ENCODE results near the gene ABCA6. TPM values are rescaled to one million over a fixed set of nuclear protein-coding genes. Genes with fewer than 3 reads are reported as not detected.

The ABCA6 gene
- total and polyA plus RNA-seq, 9 of the 15 experiments (the other 6 are each of a cell fraction or from before 2014, with no cell fraction given), result 0.06 to 0.73 (median 0.15) TPM

DNA sequence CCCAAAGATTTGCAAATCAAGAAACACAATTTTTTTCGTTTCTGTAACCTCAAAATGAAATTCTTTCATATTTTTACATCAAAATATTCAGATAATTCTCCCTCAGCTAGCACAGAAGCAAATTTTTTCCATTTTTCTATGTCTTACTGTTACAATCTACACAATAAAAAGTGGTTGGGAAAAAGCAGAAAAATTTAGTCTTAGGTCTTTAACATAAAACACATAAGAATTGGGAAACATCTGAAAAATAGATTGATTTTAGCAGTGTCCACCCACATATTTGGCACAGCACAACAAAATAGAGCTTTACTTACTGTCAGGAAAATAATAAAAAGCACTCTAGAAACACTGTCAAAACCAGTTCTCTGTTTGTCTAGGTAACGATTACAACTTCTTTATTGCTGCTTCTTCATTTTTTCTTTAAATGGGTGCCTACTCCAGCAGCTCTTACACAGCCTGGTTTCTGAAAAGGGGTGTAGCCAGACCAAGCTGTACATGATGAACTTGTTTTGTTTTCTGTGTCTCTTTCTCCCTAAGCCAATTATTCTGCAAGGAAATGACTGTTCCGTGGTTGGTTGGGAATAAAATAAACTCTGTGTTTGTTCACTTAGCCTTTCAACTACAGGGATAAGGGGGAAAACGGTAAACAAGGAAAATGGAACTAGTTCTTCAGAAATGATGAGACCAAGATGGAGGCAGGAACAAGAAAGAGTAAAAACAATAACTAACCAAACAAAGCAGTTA, at the start of gene ABCA6 (continued):
- TF ChIP-seq, protein P1, sequence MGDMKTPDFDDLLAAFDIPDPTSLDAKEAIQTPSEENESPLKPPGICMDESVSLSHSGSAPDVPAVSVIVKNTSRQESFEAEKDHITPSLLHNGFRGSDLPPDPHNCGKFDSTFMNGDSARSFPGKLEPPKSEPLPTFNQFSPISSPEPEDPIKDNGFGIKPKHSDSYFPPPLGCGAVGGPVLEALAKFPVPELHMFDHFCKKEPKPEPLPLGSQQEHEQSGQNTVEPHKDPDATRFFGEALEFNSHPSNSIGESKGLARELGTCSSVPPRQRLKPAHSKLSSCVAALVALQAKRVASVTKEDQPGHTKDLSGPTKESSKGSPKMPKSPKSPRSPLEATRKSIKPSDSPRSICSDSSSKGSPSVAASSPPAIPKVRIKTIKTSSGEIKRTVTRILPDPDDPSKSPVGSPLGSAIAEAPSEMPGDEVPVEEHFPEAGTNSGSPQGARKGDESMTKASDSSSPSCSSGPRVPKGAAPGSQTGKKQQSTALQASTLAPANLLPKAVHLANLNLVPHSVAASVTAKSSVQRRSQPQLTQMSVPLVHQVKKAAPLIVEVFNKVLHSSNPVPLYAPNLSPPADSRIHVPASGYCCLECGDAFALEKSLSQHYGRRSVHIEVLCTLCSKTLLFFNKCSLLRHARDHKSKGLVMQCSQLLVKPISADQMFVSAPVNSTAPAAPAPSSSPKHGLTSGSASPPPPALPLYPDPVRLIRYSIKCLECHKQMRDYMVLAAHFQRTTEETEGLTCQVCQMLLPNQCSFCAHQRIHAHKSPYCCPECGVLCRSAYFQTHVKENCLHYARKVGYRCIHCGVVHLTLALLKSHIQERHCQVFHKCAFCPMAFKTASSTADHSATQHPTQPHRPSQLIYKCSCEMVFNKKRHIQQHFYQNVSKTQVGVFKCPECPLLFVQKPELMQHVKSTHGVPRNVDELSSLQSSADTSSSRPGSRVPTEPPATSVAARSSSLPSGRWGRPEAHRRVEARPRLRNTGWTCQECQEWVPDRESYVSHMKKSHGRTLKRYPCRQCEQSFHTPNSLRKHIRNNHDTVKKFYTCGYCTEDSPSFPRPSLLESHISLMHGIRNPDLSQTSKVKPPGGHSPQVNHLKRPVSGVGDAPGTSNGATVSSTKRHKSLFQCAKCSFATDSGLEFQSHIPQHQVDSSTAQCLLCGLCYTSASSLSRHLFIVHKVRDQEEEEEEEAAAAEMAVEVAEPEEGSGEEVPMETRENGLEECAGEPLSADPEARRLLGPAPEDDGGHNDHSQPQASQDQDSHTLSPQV (IDR thresholded peaks at IDR 0.05), result 0 out of 2 replicates have a peak, but pooled peaks have one; percentile 54
- TF ChIP-seq, protein P2, sequence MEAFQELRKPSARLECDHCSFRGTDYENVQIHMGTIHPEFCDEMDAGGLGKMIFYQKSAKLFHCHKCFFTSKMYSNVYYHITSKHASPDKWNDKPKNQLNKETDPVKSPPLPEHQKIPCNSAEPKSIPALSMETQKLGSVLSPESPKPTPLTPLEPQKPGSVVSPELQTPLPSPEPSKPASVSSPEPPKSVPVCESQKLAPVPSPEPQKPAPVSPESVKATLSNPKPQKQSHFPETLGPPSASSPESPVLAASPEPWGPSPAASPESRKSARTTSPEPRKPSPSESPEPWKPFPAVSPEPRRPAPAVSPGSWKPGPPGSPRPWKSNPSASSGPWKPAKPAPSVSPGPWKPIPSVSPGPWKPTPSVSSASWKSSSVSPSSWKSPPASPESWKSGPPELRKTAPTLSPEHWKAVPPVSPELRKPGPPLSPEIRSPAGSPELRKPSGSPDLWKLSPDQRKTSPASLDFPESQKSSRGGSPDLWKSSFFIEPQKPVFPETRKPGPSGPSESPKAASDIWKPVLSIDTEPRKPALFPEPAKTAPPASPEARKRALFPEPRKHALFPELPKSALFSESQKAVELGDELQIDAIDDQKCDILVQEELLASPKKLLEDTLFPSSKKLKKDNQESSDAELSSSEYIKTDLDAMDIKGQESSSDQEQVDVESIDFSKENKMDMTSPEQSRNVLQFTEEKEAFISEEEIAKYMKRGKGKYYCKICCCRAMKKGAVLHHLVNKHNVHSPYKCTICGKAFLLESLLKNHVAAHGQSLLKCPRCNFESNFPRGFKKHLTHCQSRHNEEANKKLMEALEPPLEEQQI (IDR thresholded peaks at IDR 0.05), result peak; percentile 40; the same call in 1 of the 2 replicates
- peak; percentile 29 to 30; a peak in 2 of 4 replicates for TF ChIP-seq FOXK2 (conservative IDR thresholded peaks at IDR 0.05 in 1 of 2, IDR thresholded peaks at IDR 0.05 in 1 of 2; ENCODE audit: low read depth in 2 of 2)

Measured in K562 (cell line).